GM19193 (cell line): ENCODE measurements around the gene SLC1A7.

Source experiments
- POLR2A ChIP-seq: IDR thresholded peaks from 4 replicates; pipeline ENCODE4 v1.6.1; 2011; ENCODE audit not compliant: insufficient read depth, insufficient read length; ENCODE audit errors: extremely low read depth

Gene SLC1A7

DNA sequence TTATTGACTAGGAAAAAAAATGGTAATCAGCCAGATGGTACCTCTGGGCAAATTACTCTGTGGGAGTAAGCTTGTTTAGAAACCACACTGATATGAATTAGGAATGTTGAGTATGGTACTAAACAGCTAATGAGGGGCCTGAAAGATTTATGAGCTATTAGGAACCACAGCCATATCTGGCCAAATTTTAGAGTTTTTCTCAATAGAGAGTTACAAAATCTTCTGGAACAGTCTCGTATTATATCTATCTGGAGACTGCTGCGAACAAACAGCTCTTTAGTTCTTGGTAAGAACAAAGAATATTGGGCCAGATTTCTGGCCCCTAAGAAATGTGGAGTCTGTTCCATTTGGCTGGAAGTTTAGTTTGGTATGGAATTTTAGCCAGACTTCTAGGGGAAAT lies 85.3 kb downstream of the SLC1A7 start:
- TF ChIP-seq POLR2A = no peak

DNA sequence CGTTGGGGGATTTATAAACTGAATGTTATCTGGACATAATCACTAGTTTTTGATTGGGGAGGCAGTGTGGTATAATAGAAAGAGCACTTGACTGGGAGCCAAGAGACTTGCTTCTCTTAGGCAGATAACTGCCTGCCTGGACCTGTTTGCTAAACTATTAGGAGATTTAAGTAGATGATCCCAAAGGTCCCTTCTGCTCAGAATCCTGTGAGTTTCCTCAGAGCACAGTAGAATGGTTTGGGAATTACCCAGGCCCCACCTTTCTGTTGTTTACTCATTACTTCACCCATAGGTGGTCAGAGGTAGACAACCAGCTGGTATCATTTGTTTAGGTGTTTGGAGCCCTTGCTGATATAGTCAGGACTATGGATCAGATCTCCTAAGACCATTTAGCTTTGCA lies 90.8 kb downstream of the SLC1A7 start:
- TF ChIP-seq POLR2A = no peak

DNA sequence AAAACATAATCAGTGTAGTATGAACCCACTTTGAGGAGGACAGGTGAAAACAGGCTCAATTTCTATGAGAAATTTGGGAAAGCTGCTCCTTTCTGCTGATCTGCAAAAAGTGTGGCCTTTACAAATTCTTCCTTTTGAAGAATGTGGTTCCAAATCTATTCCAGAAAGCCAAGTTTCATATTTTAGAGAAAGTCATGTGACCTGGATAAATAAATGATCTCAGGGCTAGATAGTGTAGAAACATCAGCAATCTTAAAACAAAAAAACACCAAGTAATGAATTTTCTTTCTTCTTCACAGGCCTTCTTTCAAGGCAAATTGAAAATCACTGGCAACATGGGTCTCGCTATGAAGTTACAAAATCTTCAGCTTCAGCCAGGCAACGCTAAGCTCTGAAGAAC lies 92.1 kb downstream of the SLC1A7 start:
- TF ChIP-seq POLR2A = no peak

- TF ChIP-seq POLR2A = no peak
Measured at GRCh38 chr1:53049574-53049967, 92.9 kb downstream of the SLC1A7 start.

DNA sequence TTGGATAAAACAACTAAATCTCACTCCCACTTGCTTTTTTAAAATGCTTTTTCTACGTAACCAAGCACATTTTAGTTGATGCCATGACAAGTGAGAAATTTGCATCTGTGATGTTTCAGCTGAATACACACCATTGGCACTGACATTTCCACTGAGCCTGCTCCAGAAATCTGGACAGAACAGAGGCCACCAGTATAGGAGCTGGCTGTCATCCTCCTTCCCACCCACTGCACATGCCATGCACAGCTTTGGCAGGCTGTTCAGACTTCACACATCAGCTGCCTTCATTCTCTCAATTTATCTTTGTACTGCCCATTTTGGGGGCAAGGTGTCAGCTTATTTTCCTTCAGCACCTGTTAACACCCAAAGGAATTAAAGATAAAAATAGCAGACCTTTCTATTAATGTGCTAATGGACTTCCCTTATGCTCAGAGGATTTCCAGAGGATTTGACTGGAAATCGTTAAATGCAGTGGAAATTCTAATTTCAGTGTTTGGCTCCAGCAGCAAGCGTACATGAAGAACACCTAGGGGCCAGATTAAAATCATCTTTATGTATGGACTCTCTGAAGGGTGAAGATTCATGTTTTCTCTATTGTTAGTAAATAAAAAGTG lies 93.4 kb downstream of the SLC1A7 start:
- no peak for TF ChIP-seq POLR2A

DNA sequence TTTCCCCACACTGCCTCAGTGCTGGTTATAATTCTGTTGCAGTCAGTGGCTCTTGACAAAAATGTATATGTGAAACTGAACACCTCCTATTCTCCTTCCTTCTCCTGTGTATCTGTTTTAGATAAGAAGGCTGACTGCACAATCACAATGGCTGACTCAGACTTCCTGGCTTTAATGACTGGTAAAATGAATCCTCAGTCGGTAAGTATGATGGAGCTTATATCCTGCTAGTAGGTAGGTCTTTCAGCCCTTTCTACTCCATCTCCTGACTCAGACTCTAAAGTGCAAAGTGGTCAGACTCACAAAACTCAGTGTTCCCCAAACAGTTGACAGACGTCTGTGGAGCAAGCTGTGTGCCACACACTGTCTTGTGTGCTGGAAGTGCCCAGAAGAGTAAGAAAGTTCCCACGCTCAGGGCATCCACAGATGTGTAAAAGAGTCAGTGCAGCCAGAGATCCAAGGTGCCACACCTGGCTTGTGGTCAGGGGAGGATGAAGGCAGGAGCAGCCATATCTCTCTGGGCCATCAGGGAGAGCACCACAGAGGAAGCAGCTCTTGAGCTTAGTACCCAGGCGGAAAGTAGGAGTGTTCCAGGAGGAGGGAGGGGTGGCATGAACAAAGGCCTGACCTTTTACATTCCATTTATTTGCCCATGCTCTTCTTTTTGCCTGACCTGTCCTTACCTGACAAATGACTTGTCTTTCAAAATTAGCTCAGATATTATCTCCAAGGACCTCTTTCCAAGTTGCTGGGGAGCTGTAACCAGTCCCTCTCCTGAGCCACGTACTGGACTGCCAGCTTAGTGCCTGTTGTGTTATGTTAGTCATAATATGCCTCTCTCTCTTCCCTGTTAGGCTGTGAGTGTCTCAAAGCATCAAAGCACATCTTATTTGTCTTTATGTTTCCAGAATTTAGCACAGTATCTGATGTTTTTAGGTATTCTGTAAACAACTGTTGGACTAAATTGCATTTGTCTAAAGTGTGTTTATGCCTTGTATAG lies 94.4 kb downstream of the SLC1A7 start:
- no peak for TF ChIP-seq POLR2A

DNA sequence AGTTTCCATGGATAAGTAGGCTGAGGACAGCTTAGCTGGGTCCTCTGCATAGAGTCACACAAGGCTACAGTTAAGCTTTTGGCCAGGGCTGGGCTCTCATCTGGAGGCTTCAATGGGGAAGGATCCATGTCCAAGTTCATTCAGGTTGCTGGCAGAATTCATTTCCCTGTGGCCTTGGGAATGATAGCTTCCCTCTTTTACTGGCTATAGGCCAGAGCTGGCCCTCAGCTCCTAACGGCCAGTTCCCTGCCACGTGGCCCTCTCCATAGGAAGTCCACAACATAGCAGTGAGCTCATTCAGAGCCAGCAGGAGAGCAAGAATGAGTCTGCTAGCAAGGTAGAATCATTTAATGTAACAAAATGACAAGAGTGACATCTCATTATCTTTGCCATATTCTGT lies 95.5 kb downstream of the SLC1A7 start:
- no peak for TF ChIP-seq POLR2A

DNA sequence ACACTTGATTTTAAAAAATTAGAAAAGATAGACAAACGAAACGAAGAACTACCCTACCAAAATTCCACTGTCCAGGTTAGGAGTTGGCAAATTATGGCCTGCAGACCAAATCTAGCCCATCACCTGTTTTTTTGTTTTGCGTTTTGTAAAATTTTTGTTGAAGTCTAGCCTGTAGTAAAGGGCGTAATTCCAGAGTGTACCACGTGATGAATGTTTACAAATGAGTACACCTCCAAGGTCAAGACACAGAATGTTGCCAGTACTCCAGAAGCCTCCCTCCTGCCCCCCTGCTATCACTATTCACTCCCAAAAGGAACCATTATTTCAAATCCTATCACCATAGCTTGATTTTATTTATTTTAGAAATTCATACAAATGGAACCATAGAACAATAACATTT lies 97.5 kb downstream of the SLC1A7 start:
- TF ChIP-seq POLR2A = no peak

DNA sequence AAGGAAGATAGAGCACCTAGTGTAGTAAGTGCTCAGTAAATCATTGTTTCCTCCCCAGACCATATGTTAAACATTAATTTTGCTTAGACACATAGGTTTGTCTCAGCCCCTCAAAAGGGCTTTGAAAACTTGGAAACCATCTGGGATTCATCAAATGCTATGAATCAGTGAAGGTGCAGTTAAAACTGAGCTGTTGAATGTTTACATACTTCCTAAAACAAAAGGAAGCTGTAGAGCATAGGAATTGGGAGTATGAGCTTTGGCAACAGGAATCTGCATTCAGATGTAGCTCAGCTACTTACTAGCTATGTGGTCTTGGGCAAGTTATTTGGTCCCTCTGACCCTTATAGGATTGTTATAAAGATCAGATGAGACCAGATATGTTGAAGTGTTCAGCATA lies 99.2 kb downstream of the SLC1A7 start:
- TF ChIP-seq POLR2A = no peak

DNA sequence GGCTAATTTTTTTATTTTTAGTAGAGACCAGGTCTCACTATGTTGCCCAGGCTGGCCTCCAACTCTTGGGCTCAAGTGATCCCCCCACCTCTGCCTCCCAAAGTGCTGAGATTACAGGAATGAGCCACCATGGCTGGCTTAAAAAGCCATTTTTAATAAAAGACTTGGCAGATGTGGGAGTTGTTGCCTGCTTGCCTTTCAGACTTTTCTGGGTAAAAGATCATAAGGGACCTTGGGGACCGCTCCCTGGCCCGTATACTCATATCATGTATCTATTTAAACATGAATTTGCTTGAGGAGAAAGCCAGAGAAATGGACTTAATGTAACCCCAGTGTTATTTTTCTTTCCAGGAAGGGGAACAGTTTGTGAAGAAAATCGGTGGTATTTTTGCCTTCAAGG lies 103.9 kb downstream of the SLC1A7 start:
- no peak for TF ChIP-seq POLR2A
